C4-2B (cell line): ENCODE results near the gene PARP3.

Experiments used
- H3K27ac ChIP-seq: fragments of 450-650 bp; 2 replicates; pipeline ENCODE4 v1.5.1; 2017
- ZFX ChIP-seq: fragments of 450-650 bp; IDR thresholded peaks from 2 replicates; pipeline ENCODE4 v1.6.1; 2017
- TF ChIP-seq, protein P1 (sequence below): fragments of 450-650 bp; conservative IDR thresholded peaks from 2 replicates; pipeline ENCODE4 v1.5.1; 2017; ENCODE audit warnings: mild to moderate bottlenecking

PARP3 gene

DNA sequence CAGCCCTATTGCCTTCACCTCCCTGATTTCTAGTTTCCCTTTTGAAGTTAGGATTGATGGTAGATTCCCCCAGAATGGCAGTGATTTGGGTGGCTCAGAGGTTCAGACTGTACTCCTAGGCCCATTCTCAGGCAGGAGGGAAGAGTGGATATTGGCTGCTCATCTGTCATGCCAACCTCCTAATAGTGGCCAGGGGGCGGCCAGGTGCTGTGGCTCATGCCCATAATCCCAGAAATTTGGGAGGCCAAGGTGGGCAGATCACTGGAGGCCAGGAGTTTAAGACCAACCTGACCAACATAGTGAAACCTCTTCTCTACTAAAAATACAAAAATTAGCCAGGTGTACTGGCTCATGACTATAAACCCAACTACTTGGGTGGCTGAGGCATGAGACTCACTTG, 11.7 kb upstream of the PARP3 start:
- no peak for TF ChIP-seq ZFX
- TF ChIP-seq, protein P1, sequence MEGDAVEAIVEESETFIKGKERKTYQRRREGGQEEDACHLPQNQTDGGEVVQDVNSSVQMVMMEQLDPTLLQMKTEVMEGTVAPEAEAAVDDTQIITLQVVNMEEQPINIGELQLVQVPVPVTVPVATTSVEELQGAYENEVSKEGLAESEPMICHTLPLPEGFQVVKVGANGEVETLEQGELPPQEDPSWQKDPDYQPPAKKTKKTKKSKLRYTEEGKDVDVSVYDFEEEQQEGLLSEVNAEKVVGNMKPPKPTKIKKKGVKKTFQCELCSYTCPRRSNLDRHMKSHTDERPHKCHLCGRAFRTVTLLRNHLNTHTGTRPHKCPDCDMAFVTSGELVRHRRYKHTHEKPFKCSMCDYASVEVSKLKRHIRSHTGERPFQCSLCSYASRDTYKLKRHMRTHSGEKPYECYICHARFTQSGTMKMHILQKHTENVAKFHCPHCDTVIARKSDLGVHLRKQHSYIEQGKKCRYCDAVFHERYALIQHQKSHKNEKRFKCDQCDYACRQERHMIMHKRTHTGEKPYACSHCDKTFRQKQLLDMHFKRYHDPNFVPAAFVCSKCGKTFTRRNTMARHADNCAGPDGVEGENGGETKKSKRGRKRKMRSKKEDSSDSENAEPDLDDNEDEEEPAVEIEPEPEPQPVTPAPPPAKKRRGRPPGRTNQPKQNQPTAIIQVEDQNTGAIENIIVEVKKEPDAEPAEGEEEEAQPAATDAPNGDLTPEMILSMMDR: no peak
- H3K27ac ChIP-seq: no peak overlapping the region

DNA sequence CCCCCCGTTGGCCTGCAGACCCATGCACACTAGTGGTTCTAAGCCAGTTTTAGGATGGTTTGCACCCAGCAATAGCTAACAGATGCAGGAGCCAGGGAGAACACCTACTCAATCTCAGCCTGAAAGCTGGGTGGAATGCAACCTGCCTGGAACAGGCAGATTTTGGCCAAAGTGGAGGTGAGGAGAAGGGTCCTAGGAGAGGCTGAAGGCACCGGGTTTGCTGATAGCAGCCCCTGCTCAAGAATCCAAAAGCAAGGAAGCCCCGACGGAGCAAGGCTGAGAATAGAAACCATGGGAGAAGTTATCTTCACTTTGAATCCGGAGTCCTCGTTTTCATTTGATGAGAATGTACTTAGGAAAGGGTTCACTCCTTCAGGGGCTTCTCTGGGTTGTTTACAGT, 10.4 kb upstream of the PARP3 start:
- TF ChIP-seq ZFX: no peak
- TF ChIP-seq, protein P1: no peak

DNA sequence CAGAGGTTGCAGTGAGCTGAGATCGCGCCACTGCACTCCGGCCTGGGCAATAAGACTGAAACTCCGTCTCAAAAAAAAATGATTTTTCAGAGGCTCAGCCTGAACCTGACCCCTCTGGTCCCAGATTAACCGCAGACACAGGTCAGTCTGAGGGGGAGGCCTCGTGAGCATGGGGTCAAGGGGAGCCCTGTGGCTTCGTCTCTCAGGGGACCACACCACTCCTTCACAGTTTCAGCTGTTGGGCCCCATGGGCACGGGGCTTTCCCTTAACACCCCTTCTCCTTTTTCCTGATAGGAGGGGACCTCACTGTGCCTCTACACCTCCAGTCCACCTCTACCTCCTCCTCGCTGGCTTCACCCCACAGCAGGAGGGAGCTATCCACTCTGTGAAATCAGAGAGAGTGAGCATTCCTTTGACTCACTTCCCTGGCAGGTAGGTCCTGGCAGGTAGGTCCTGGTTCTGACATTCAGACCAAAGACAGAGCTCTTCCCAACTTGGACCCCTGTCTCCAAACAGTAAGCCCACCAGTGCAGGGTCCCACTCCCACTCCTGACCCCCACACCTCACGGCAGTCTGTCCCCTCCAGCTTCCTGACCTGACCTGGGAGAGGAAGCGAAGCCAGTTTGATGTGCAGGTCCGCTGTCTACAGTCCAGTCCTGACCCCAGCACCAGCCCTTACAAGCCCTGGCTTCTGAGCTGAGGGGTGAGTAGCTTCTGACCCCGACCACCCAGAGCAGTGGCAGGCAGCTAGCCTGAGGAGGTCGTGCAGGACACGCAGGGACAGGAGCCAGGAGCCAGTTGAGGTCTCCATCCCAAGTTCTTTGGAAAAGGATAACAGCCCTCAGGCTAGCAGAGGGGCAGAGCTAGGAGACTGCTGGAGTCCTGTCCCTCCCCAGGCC, 9.4 kb upstream of the PARP3 start:
- no peak for TF ChIP-seq ZFX
- TF ChIP-seq, protein P1: no peak
- H3K27ac ChIP-seq: no peak overlapping the region

More for the DNA sequence above, 10.4 kb upstream of the PARP3 start:
- H3K27ac ChIP-seq: no peak overlapping the region

DNA sequence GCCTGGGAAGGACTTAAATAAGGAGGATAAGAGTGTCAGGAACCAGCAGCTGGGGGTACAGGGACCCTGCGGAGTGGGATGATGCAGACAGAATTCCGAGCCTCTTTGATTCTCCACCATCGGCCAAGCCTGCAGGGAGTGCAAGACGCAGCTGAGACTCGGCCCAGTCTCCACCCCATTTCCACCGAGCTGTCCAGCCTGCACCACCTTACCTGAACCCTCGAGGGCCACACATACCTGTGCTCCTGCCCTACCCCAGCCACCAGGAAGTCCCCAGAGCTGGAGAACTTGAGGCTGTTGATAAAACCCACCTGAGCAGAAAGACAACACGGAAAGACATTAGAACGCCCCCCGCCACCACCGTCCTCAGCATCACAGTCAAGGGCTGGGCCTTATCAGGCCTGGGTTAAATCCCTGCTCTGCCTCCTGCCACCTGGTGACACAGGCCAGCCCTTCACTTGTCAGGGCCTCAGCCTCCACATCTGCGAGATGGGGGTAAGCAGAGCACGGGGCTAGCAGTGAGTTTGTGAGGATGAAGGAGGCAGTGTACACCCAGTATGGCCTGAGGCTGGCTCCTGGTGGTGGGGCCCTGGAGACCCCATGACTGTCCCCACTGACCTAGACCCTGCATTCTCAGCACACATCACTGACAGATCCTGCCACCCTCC, 8.6 kb upstream of the PARP3 start:
- no peak for TF ChIP-seq ZFX
- TF ChIP-seq, protein P1: no peak
- H3K27ac ChIP-seq: no peak overlapping the region

DNA sequence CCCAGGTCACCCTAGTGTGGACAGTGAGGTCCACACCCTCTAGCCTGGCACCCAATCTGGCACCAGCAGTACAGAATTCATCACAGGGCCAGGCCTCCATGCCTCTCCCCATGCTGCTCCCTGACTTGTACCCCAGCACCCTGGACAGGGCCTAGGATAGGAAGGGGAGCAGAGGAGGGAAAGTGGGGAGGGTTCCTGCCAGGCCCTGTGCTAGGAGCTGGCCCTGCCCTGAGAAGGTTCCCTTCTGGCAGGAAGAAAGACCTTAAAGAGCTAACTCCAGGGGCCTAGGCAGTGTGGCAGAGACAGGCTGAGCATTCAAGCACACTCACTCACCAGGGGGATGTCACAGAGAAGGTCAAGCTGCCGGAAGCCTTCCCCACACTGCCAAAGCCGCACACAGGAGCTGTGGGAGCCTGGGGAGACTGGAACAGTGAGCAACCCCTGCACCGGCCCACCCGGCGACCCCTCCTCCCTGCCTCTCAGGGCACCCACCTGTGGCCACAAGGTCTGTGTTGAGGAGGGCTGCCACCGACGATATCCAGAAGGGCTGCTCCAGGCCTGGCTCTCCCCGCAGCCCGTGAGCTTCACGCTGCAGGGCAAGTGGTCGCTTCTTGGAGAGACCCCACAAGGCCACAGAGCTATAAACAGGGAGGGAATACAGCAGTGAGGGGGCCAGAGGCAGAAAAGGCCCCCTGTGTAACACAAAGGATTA, 7.9 kb upstream of the PARP3 start:
- TF ChIP-seq, protein P1: no peak
- TF ChIP-seq ZFX: no peak
- no peak overlapping the region for H3K27ac ChIP-seq

DNA sequence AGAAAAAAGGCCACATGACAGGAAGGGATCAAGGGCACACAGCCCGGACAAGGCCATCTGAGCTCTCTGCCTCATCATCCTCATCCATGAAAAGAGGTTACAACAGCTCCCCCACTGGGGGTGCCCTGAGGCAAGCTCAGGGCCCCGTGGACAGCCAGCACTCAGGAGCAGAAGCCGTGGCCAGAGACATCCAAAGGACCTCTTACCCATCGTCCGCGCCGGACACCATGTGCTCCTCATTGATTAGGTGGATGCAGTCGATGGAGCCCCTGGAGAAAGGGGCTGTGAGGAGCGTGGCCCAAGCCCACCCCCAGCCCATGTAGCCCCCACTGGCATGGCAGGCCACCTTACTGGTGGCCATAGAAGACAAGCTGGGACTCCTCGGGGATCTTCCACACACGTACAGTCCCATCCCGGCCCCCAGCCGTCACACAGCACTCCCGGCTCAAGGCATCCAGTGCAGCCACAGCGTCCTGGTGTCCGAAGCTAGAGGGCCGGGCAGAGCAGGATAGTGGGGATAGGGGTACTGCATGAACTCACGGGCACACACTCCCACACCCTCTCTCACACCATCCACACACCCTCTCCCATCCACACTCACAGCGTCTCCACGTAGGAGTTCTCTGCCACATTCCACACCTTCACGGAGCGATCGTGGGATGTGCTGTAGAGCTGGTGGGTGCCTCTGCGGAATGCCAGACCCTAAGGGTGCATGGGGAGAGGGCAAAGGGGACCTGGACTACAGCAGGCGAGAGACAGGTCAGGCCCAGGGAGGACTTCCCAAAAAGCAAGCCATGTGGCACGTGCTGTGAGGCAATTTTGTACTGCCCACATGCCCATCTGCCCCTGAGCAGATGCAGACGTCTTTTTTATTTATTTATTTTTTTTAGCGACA, 6.9 kb upstream of the PARP3 start:
- no peak overlapping the region for H3K27ac ChIP-seq
- TF ChIP-seq, protein P1: no peak
- TF ChIP-seq ZFX: no peak
